HFFc6 (cell line): ENCODE results near the gene OSER1. TPM values are rescaled to one million over a fixed set of nuclear protein-coding genes. Genes with fewer than 3 reads are reported as not detected.

Experiments
- DNase-seq: peaks from one replicate; pipeline ENCODE4 v3.0.0-alpha.2; 2018
- H3K27ac Mint-ChIP-seq: 2 replicates; pipeline ENCODE4 v1.8.0; 2020; ENCODE audit warnings: mild to moderate bottlenecking, mixed read lengths
- H3K27me3 Mint-ChIP-seq: 2 replicates; pipeline ENCODE4 v1.8.0; 2021; ENCODE audit warnings: mild to moderate bottlenecking, moderate library complexity, mixed read lengths; ENCODE audit not compliant: insufficient read depth
- H3K36me3 Mint-ChIP-seq: 2 replicates; pipeline ENCODE4 v1.8.0; 2021; ENCODE audit warnings: low read depth, mixed read lengths
- H3K4me1 Mint-ChIP-seq: 2 replicates; pipeline ENCODE4 v1.8.0; 2020; ENCODE audit warnings: low read depth, mixed read lengths
- H3K4me3 Mint-ChIP-seq: 2 replicates; pipeline ENCODE4 v1.8.0; 2020; ENCODE audit warnings: mild to moderate bottlenecking, moderate library complexity, mixed read lengths
- H3K9me3 Mint-ChIP-seq: 2 replicates; pipeline ENCODE4 v1.8.0; 2020; ENCODE audit warnings: mild to moderate bottlenecking, mixed read lengths
- long read RNA-seq: library from polyadenylated mRNA; unstranded; transcript quantifications from one replicate; pipeline ENCODE4 v2.0.0, GENCODE V29; 2019
- total RNA-seq, 6 experiments: library from RNA; stranded (reverse); fragmentation: NEBNext Ultra II Directional; extraction: Animal tissue kit (Norgen Biotek cat#: 25700); gene quantifications; 2 replicates in 1 of 6; 3 replicates in 5 of 6; pipeline ENCODE4 v1.2.3, GENCODE V29; 2021
- TF ChIP-seq, protein P1 (sequence below): fragments of 200-600 bp; sonication (generic); IDR thresholded peaks from 2 replicates; pipeline ENCODE4 v1.5.0; 2021; ENCODE audit warnings: antibody characterized with exemption, mild to moderate bottlenecking

OSER1 gene
- 10 to 100 TPM; 33.1 to 38.8 (median 36.2) TPM for total RNA-seq
- long read RNA-seq, transcript OSER1-201 (4 exons, 1,572 nt), result major isoform, 60 of 74 reads
- long read RNA-seq, partial matches to known transcripts, result 7 of 74 reads
- long read RNA-seq, other reads (novel, unspliced or antisense), result 7 of 74 reads

- peak; percentile 97 for DNase-seq
- H3K27ac Mint-ChIP-seq, result peak within 1 kb of the TSS; percentile 96
Observed at GRCh38 chr20:44210406-44211176, at the start of gene OSER1. OSER1 (minus strand) TSS chr20:44210771; CDS start chr20:44206957, 3,814 bp downstream.

GRCh38 chr20:44258226-44258890 lies 47.8 kb upstream of the OSER1 start:
- H3K4me3 Mint-ChIP-seq, result no peak overlapping the region
- TF ChIP-seq, protein P1, sequence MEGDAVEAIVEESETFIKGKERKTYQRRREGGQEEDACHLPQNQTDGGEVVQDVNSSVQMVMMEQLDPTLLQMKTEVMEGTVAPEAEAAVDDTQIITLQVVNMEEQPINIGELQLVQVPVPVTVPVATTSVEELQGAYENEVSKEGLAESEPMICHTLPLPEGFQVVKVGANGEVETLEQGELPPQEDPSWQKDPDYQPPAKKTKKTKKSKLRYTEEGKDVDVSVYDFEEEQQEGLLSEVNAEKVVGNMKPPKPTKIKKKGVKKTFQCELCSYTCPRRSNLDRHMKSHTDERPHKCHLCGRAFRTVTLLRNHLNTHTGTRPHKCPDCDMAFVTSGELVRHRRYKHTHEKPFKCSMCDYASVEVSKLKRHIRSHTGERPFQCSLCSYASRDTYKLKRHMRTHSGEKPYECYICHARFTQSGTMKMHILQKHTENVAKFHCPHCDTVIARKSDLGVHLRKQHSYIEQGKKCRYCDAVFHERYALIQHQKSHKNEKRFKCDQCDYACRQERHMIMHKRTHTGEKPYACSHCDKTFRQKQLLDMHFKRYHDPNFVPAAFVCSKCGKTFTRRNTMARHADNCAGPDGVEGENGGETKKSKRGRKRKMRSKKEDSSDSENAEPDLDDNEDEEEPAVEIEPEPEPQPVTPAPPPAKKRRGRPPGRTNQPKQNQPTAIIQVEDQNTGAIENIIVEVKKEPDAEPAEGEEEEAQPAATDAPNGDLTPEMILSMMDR, result no peak
- H3K27ac Mint-ChIP-seq, result no peak overlapping the region
- no peaks in the 10 kb centered on the region for H3K4me1 Mint-ChIP-seq
- no peak for DNase-seq
- no peaks in the 10 kb centered on the region for H3K36me3 Mint-ChIP-seq
- no peaks in the 10 kb centered on the region for H3K9me3 Mint-ChIP-seq
- peaks cover 11% of the 10 kb centered on the region for H3K27me3 Mint-ChIP-seq

More at GRCh38 chr20:44210406-44211176, at the start of gene OSER1:
- TF ChIP-seq, protein P1, result no peak; the same call in 1 of the 2 replicates
- H3K9me3 Mint-ChIP-seq, result no peaks in the 10 kb centered on the region
- H3K27me3 Mint-ChIP-seq, result peaks cover 5% of the 10 kb centered on the region
- H3K4me1 Mint-ChIP-seq, result peaks cover 57% of the 10 kb centered on the region
- H3K36me3 Mint-ChIP-seq, result peaks cover 36% of the 10 kb centered on the region
- H3K4me3 Mint-ChIP-seq, result peak within 1 kb of the TSS; percentile 98

DNA sequence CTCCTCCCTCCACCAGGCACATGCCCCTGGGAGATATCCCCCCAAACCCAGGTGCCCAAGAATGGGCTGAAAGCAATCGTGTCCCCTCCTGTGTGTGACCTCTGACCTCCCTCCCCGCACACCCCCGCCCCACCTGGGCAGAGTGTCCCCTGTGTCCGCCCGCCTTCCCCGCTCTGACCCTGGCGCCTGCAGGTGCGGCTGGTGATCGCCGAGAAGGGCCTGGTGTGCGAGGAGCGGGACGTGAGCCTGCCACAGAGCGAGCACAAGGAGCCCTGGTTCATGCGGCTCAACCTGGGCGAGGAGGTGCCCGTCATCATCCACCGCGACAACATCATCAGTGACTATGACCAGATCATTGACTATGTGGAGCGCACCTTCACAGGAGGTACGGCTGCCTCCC lies 46.4 kb upstream of the OSER1 start:
- TF ChIP-seq, protein P1, result no peak
- H3K9me3 Mint-ChIP-seq, result no peaks in the 10 kb centered on the region
- no peak overlapping the region for H3K27ac Mint-ChIP-seq
- no peaks in the 10 kb centered on the region for H3K4me1 Mint-ChIP-seq
- no peak overlapping the region for H3K4me3 Mint-ChIP-seq
- H3K27me3 Mint-ChIP-seq, result peaks cover 12% of the 10 kb centered on the region
- H3K36me3 Mint-ChIP-seq, result no peaks in the 10 kb centered on the region
- DNase-seq, result no peak

DNA sequence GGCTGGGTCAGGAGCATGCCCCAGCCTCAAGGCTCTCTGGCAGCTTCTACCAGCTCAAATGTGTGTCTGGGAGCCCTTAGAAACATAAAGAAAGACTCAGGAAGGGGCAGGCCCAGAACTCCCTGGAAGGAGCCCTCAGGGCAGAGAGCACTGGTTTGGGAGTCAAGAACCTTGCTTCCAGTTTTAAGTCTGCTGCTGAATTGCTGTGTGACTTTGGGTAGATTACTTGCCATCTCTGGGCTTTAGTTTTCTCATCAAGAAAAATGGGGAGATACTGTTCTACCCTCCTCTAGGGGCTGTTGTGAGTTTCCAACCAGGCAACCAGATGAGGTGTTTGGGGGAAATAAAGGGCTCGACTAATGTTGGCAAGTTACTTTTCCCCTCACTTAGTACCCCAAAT lies 45.4 kb upstream of the OSER1 start:
- no peak for DNase-seq
- TF ChIP-seq, protein P1, result no peak
- Mint-ChIP-seq H3K36me3 (no peaks in the 10 kb centered on the region), H3K9me3 (no peaks in the 10 kb centered on the region), H3K27me3 (peaks cover 11% of the 10 kb centered on the region), H3K4me3 (no peak overlapping the region), H3K27ac (no peak overlapping the region), H3K4me1 (no peaks in the 10 kb centered on the region)

- no peaks in the 10 kb centered on the region for H3K4me1 Mint-ChIP-seq
Observed at GRCh38 chr20:44254073-44254472, 43.5 kb upstream of the OSER1 start.

More at GRCh38 chr20:44254073-44254472, 43.5 kb upstream of the OSER1 start:
- Mint-ChIP-seq H3K9me3 (no peaks in the 10 kb centered on the region), H3K27me3 (peaks cover 4% of the 10 kb centered on the region), H3K36me3 (no peaks in the 10 kb centered on the region), H3K4me3 (no peak overlapping the region), H3K27ac (no peak overlapping the region)
- DNase-seq, result no peak
- TF ChIP-seq, protein P1, result no peak
